ENCODE measurements around the gene RAE1. TPM values are rescaled to one million over a fixed set of nuclear protein-coding genes. Genes with fewer than 3 reads are reported as not detected.

The RAE1 gene
- total and polyA plus RNA-seq, 2 of the 4 experiments (the other 2 are of a cell fraction), result 32.8 to 80.5 TPM

GRCh38 chr20:57317789-57318371 lies 33.2 kb upstream of the RAE1 start:
- no peak for ATAC-seq (ENCODE audit: low read depth)
- no peak overlapping the region for H3K23ac ChIP-seq (ENCODE audit: low read depth, low read length)
- CTCF ChIA-PET, result no interaction called here
- no peak overlapping the region for H3K27ac ChIP-seq (ENCODE audit: insufficient read depth, low read length)
- no peak overlapping the region for H3K4me3 ChIP-seq (ENCODE audit: insufficient read depth, low read depth, low read length)
- no peak overlapping the region for H2AK5ac ChIP-seq (ENCODE audit: low read depth, low read length)
- TF ChIP-seq BHLHE40 (IDR thresholded peaks at IDR 0.05; ENCODE audit: low read depth, low read length), result no peak
- TF ChIP-seq RAD21 (IDR thresholded peaks at IDR 0.05; ENCODE audit: low read length), result no peak
- TF ChIP-seq NFE2L2 (IDR thresholded peaks at IDR 0.05; ENCODE audit: low read depth, low read length), result no peak
- no peak for TF ChIP-seq SMC3 (IDR thresholded peaks at IDR 0.05; ENCODE audit: low read depth, low read length)
- no peak for TF ChIP-seq RFX5 (IDR thresholded peaks at IDR 0.05; ENCODE audit: low read depth, low read length)
- TF ChIP-seq MAZ (IDR thresholded peaks at IDR 0.05; ENCODE audit: borderline replicate concordance, low read depth, low read length), result no peak
- no peak for TF ChIP-seq CTCF (conservative IDR thresholded peaks at IDR 0.05; ENCODE audit: low read depth, low read length)
- no peak for TF ChIP-seq RCOR1 (IDR thresholded peaks at IDR 0.05; ENCODE audit: insufficient replicate concordance, low read length)
- no peak for TF ChIP-seq ELK1 (IDR thresholded peaks at IDR 0.05; ENCODE audit: borderline replicate concordance, low read depth, low read length)
- no peak for TF ChIP-seq USF2 (IDR thresholded peaks at IDR 0.05; ENCODE audit: low read depth, low read length)
- no peak for TF ChIP-seq POLR2A (IDR thresholded peaks at IDR 0.05; ENCODE audit: low read depth, low read length)
- no peak for TF ChIP-seq MXI1 (IDR thresholded peaks at IDR 0.05; ENCODE audit: borderline replicate concordance, low read depth, low read length)
- no peak for TF ChIP-seq CEBPB (IDR thresholded peaks at IDR 0.05; ENCODE audit: low read depth, low read length)
- TF ChIP-seq CHD1 (IDR thresholded peaks at IDR 0.05; ENCODE audit: low read depth, low read length), result no peak
- TF ChIP-seq MAFK (IDR thresholded peaks at IDR 0.05; ENCODE audit: low read depth, low read length), result no peak
- no peak for TF ChIP-seq FOS (IDR thresholded peaks at IDR 0.05; ENCODE audit: low read depth, low read length)
- H3K79me1 ChIP-seq (ENCODE audit: low read depth in 1 of 2, low read length in 2 of 2), result no peaks in the 10 kb centered on the region
- H2BK120ac ChIP-seq (ENCODE audit: low read depth, low read length), result no peak overlapping the region
- 60% methylated on average over 4 of the region's 14 CpGs; no CpG with 5 or more reads in 1 of the 2 experiments for WGBS, 2 experiments (ENCODE audit: extremely low coverage in 2 of 2, insufficient read length in 1 of 2)
- dilution Hi-C loops (cut with HindIII; ENCODE audit: low sequenced_read_pairs, unreplicated experiment) (no loop called here), in situ Hi-C loops (cut with MboI; ENCODE audit: low sequenced_read_pairs) (no loop called here), intact Hi-C loops (cut with micrococcal nuclease) (no loop called here)
- no peak overlapping the region for H3K18ac ChIP-seq (ENCODE audit: low read depth, low read length)
- no peak overlapping the region for H3K14ac ChIP-seq (replicated peaks; ENCODE audit: low read depth, low read length)
- no peak overlapping the region for H3K4ac ChIP-seq (ENCODE audit: low read depth, low read length)
- H4K8ac ChIP-seq (ENCODE audit: low read depth in 2 of 2, low read length in 2 of 2), result no peak overlapping the region
- no peak overlapping the region for H2AK9ac ChIP-seq (replicated peaks; ENCODE audit: low read depth, low read length, poor library complexity)
- no peaks in the 10 kb centered on the region for H3K4me1 ChIP-seq (ENCODE audit: control insufficient read depth, insufficient read depth, low read length)
- no peak overlapping the region for H2AFZ ChIP-seq (replicated peaks; ENCODE audit: low read length, poor library complexity)
- no peaks in the 10 kb centered on the region for H3K36me3 ChIP-seq (ENCODE audit: control insufficient read depth, insufficient read depth, low read length)
- no peaks in the 10 kb centered on the region; the same call in 1 of the 2 replicates for H3K27me3 ChIP-seq (ENCODE audit: control insufficient read depth, insufficient read depth, low read length)
- no peak for DNase-seq
- no peak overlapping the region for H2BK20ac ChIP-seq (ENCODE audit: low read depth, low read length)
- POLR2A ChIA-PET (ENCODE audit: unreplicated experiment), result no interaction called here
- no peaks in the 10 kb centered on the region for H3K9me3 ChIP-seq (ENCODE audit: control insufficient read depth, insufficient read depth, low read length)
- H2BK15ac ChIP-seq (ENCODE audit: low read depth, low read length), result no peak overlapping the region
- H3K56ac ChIP-seq (ENCODE audit: extremely low read depth, insufficient read depth, low read length), result no peak overlapping the region
- H3K9ac ChIP-seq (ENCODE audit: low read depth, low read length), result no peak overlapping the region
- no peak overlapping the region for H4K91ac ChIP-seq (ENCODE audit: insufficient read depth, low read depth, low read length)
- no TSS peak for BruUV-seq (replicated peaks)
- no peaks in the 10 kb centered on the region for H3K9me1 ChIP-seq (ENCODE audit: insufficient read depth, low read length)
- no peak overlapping the region for H2BK5ac ChIP-seq (ENCODE audit: low read depth, low read length, poor library complexity, severe bottlenecking)
- H4K20me1 ChIP-seq (ENCODE audit: insufficient read depth, low read length), result no peaks in the 10 kb centered on the region
- no peak overlapping the region for H4K5ac ChIP-seq (ENCODE audit: low read depth, low read length)
- no peak overlapping the region for H3K4me2 ChIP-seq (ENCODE audit: low read depth, low read length)

Measured in IMR-90 (cell line).